ENCODE data around the gene EHMT1. TPM values are rescaled to one million over a fixed set of nuclear protein-coding genes. Genes with fewer than 3 reads are reported as not detected.
A peak's percentile ranks its signal among the peaks of the same experiment; 100 is the strongest.

The EHMT1 gene
- total RNA-seq = 10 to 100 TPM; 66.0 to 70.8 TPM

DNA sequence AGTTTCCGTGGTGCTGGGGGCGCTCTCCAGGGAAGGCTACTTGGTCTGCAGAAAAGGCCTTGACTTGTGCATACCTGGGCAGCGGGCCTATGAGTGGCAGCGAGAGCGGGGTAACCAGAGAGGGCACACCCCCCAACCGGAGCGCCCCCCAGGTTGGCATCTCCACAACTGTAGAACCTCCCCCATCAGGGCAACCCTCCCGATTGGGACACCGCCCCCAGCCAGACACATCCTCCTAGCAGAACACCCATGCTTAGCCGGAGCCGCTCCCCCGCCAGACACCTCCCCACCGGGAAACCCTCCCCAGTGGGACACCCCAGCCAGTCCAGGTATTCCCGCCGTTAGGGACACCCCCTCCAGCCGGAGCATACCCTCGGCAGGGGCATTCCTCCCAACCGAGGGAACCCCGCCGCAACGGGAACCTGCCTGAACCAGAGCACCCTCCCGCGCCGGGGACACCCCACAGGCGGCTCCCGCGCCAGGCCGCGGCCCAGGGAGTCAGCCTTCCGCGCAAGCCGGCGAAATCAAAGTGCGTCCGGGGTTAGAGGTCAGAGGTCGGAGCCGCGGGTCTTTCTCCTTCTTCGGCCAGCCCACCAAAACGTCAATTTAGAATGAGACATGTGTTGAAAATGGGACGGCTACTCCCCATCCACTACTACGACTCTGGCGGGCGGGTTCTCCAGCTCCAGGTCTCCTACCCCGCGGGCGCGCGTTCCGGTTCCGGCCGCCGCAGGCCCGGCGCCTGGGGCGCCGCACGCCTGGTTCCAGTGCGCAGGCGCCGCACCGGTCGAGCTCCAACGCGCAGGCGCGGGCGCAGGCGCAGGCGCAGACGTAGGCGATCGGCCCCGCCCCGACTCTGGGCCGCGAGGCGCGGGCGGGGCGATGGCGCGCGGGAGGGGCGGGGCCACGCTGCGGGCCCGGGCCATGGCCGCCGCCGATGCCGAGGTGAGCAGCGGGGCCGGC, at the start of gene EHMT1:
EHMT1 (plus strand) TSS at position 901 of the 963 bp plus-strand sequence; CDS start at position 925, 24 bp downstream.
- ChIA-PET CTCF (interaction anchor here (1.0 to 1.6 kb wide), 2 partner anchors 37 to 84 kb away, joined by 3 to 4 read pairs; no protein-coding TSS in a partner anchor), POLR2A (interaction anchor here (0.7 to 1.0 kb wide), 4 partner anchors 8 to 27 kb away, joined by 3 to 5 read pairs (median 4); no protein-coding TSS in a partner anchor)
- H3K4me1 Mint-ChIP-seq (ENCODE audit: low read depth) = peaks cover 41% of the 10 kb centered on the region
- H3K27me3 Mint-ChIP-seq = no peaks in the 10 kb centered on the region
- H3K9me3 Mint-ChIP-seq = no peaks in the 10 kb centered on the region
- H3K4me3 Mint-ChIP-seq = peak within 1 kb of the TSS; percentile 85
- peak within 1 kb of the TSS; percentile 87 for H3K27ac Mint-ChIP-seq
- intact Hi-C loops (cut with micrococcal nuclease) = loop anchor here (1.0 kb wide), 3 partner anchors 10 to 28 kb away; partner anchors contain the start of genes ARRDC1 and ZMYND19
- peaks cover 9% of the 10 kb centered on the region for H3K36me3 Mint-ChIP-seq
- DNase-seq = peak; percentile 93

DNA sequence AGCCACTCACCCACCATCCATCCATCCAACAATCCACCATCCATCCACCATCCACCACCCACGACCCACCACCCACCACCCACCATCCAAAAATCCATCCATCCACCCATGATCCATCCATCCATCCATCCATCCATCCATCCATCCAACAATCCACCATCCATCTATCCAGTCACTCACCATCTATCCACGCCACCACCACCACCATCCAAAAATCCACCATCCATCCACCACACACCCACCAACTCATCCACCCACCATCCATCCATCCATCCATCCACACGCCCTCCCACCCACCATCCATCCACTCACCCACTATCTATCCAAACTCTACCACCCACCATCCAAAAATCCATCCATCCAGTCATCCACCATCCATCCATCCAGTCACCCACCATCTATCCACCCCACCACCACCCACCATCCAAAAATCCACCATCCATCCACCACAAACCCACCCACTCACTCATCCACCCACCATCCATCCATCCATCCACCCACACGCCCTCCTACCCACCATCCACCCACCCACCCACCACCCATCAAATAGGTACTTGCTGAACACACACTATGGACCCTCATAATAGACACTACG, 49.1 kb upstream of the EHMT1 start:
- no peaks in the 10 kb centered on the region for H3K27me3 Mint-ChIP-seq
- no peak for DNase-seq
- H3K4me3 Mint-ChIP-seq = no peak overlapping the region
- H3K4me1 Mint-ChIP-seq (ENCODE audit: low read depth) = peaks cover 5% of the 10 kb centered on the region
- H3K36me3 Mint-ChIP-seq = peaks cover 16% of the 10 kb centered on the region
- intact Hi-C loops (cut with micrococcal nuclease) = no loop called here
- ChIA-PET POLR2A (no interaction called here), CTCF (interaction anchor here (1.0 kb wide), 1 partner anchor 10 kb away, joined by 3 read pairs; no protein-coding TSS in a partner anchor)
- no peak overlapping the region for H3K27ac Mint-ChIP-seq
- H3K9me3 Mint-ChIP-seq = no peaks in the 10 kb centered on the region

DNA sequence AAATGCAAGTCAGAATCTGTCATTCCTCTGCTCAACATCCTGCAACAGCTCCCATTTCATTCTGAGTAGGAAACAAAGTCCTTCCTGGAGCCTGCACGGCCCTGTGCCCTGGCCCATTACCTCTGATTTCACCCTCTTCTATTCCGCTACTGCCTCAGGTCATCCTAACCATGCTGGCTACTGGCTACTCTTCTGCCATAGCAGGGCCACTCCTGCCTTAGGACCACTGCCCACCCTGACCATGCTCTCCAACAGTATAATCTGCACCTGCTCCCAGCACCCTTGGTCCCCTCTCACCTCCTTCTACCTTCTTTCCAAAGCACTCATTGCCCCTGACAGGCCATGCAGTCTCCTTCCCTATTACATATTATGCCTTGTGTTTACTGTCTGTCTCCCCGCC, 48.2 kb upstream of the EHMT1 start:
- H3K4me1 Mint-ChIP-seq (ENCODE audit: low read depth) = peaks cover 13% of the 10 kb centered on the region
- CTCF ChIA-PET = interaction anchor here (1.0 kb wide), 1 partner anchor 9 kb away, joined by 3 read pairs; no protein-coding TSS in a partner anchor
- H3K4me3 Mint-ChIP-seq = no peak overlapping the region
- H3K36me3 Mint-ChIP-seq = peaks cover 23% of the 10 kb centered on the region
- intact Hi-C loops (cut with micrococcal nuclease) = no loop called here
- no peaks in the 10 kb centered on the region for H3K9me3 Mint-ChIP-seq
- DNase-seq = no peak
- POLR2A ChIA-PET = no interaction called here
- no peaks in the 10 kb centered on the region for H3K27me3 Mint-ChIP-seq
- no peak overlapping the region for H3K27ac Mint-ChIP-seq

DNA sequence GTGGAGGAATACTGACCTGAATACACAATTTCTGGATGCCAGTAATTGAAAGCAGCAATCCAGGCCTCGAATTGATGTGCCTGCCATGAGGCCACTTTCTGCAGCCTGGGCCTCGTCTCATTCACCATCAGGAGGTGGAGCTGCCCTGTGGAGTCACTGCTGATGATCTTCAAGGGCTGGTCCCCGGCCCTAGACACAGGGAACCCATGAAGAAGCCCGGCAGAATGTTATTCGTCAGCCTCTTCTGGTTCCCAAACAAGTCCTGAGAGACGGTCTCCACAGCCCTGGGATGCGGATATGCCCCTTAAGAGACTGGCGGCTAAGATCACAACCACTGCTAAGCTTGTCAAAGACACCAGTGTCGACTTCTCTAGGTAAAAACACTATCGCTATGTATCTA, 44.6 kb upstream of the EHMT1 start:
- H3K9me3 Mint-ChIP-seq = no peaks in the 10 kb centered on the region
- no peak overlapping the region for H3K27ac Mint-ChIP-seq
- H3K4me3 Mint-ChIP-seq = no peak overlapping the region
- H3K27me3 Mint-ChIP-seq = no peaks in the 10 kb centered on the region
- ChIA-PET CTCF (no interaction called here), POLR2A (interaction anchor here (0.6 to 1.7 kb wide), 2 partner anchors 22 to 145 kb away, joined by 3 to 6 read pairs; partner anchors contain the start of gene MRPL41)
- intact Hi-C loops (cut with micrococcal nuclease) = no loop called here
- H3K36me3 Mint-ChIP-seq = peaks cover 28% of the 10 kb centered on the region
- H3K4me1 Mint-ChIP-seq (ENCODE audit: low read depth) = peaks cover 34% of the 10 kb centered on the region
- no peak for DNase-seq

DNA sequence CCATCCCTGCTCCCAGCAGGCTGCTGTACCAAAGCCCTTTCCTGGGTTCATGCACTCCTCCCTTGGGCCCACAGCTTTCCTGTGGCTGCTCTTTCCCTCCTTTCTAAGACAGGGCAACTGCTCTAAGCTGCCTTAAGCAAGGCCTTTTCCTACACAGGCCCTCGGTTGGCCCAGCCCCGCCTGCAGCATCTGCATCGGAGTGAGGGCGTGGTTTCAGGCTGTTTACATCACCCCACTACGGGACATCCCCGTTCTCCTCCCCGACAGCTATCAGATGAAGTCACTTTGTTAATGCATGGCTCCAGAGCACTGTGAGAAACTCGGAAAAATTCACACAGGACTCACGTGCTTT, 43.5 kb upstream of the EHMT1 start:
- Mint-ChIP-seq H3K4me1 (ENCODE audit: low read depth) (peaks cover 37% of the 10 kb centered on the region), H3K27me3 (no peaks in the 10 kb centered on the region), H3K4me3 (no peak overlapping the region), H3K36me3 (peaks cover 26% of the 10 kb centered on the region), H3K27ac (peak overlapping the region; percentile 63), H3K9me3 (no peaks in the 10 kb centered on the region)
- intact Hi-C loops (cut with micrococcal nuclease) = no loop called here
- POLR2A ChIA-PET = interaction anchor here (1.7 kb wide), 1 partner anchor 23 kb away, joined by 6 read pairs; the partner anchor contains the start of gene MRPL41
- DNase-seq = peak; percentile 50
- CTCF ChIA-PET = interaction anchor here (0.6 kb wide), 1 partner anchor 487 kb away, joined by 3 read pairs; no protein-coding TSS in a partner anchor

DNA sequence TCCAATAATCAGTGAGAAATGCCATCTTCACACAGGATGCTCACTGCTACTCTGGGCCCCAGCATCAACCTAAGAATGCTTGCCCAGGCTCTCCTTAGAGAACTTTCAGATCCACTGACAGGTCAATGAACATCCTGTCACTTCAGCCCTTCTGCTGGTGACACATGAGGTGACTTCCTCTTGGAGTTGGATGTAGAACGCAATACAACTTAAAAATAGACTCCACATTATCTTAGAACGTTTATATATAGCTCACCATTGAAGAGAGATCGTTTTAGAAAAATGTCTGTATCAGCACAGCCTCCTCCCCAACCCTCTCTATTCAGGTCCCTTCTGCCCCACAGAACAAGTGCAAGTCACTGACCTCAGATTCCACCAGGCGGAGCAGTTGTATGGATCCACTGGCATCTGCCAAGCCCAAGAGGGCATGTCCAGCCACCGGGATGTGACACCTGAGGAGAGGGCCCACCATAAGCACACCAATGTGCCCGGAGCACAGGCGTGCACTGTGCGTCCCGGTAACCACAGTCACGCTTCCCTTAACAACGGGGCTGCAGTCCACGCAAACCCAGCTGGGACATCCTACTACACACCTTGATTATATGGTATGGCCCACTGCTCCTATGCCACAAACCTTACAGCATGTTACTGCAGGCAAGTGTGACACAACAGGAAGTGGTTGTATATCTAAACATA, 42.9 kb upstream of the EHMT1 start:
- Mint-ChIP-seq H3K27me3 (no peaks in the 10 kb centered on the region), H3K9me3 (no peaks in the 10 kb centered on the region)

DNA sequence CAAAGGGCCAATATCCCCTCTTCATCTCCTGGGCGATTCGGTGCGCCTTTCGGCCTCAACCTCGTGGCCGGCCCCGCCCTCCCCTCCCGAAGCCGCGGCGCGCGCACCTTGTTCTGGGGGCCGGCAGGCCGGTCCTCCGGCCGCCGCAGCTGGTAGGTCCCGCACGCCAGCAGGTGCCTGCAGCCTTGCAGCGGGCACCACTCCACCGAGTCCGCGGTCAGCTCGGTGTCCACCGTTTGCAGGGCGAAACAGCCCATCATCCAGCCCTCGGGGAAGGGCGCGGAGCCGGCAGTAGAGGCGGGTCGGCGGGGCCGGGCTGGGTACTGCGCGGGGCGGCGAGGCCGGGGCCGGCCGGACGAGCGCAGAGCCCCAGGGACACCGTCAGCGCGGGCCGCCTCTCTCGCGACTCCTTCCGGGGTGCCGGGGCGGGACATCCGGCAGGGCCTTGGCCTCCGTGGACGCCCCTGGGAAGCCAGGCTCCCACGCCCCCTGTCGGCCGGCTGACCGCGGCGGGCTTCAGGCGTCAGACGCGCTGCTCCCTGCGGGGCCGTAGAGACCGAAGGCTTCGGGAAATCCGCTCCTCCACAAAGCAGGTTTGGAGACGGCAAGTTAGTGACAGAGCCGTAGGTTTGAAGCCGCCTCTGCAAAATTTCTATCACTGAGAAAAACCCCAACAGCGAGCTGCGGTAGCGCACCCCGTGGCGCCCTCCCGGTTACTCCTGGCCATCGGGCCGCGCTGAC, 40.1 kb upstream of the EHMT1 start, which contains the start of gene DPH7:
DPH7 (minus strand) TSS at position 408 of the 741 bp plus-strand sequence; CDS start at position 260, 148 bp downstream.
- peak within 1 kb of the TSS; percentile 4 for H3K27ac Mint-ChIP-seq

More for the DNA sequence above, 42.9 kb upstream of the EHMT1 start:
- POLR2A ChIA-PET = interaction anchor here (1.7 kb wide), 1 partner anchor 24 kb away, joined by 6 read pairs; the partner anchor contains the start of gene MRPL41
- DNase-seq = no peak
- CTCF ChIA-PET = interaction anchor here (0.6 kb wide), 1 partner anchor 488 kb away, joined by 3 read pairs; no protein-coding TSS in a partner anchor
- peaks cover 37% of the 10 kb centered on the region for H3K4me1 Mint-ChIP-seq (ENCODE audit: low read depth)
- peaks cover 21% of the 10 kb centered on the region for H3K36me3 Mint-ChIP-seq
- intact Hi-C loops (cut with micrococcal nuclease) = no loop called here
- H3K27ac Mint-ChIP-seq = peak overlapping the region; percentile 63
- no peak overlapping the region for H3K4me3 Mint-ChIP-seq

DNA sequence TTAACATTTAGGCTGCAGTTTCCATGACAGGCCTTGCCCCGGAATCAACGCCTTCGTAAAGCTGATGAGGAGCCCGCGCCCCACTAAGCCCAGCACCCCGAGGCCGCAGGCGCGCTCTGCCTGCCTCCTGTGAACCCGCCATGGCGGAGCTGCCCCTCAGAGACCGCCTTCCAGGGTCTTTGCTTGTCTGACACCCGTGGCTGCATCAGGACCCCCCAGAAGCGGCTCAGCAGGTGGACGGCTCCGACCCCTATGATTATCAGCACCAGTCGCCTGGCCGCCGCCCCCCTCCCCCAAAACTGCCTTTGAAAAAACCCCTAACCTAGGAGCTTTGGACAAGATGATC, 39.6 kb upstream of the EHMT1 start:
- intact Hi-C loops (cut with micrococcal nuclease) = loop anchor here (1.0 kb wide), 1 partner anchor 26 kb away; the partner anchor contains the start of gene ARRDC1
- Mint-ChIP-seq H3K27ac (no peak overlapping the region), H3K4me3 (peak overlapping the region; percentile 71), H3K4me1 (ENCODE audit: low read depth) (peaks cover 37% of the 10 kb centered on the region), H3K27me3 (no peaks in the 10 kb centered on the region), H3K9me3 (no peaks in the 10 kb centered on the region), H3K36me3 (peaks cover 23% of the 10 kb centered on the region)
- DNase-seq = no peak
- POLR2A ChIA-PET = interaction anchor here (1.3 to 1.4 kb wide), 3 partner anchors 9 to 27 kb away, joined by 3 to 9 read pairs (median 4); partner anchors contain the start of genes MRPL41 and ZMYND19
- CTCF ChIA-PET = interaction anchor here (0.8 to 3.1 kb wide), 7 partner anchors 9 to 40 kb away, joined by 3 to 23 read pairs (median 4); partner anchors contain the start of genes ARRDC1, MRPL41 and ZMYND19

More for the DNA sequence above, 40.1 kb upstream of the EHMT1 start, which contains the start of gene DPH7:
- Mint-ChIP-seq H3K4me1 (ENCODE audit: low read depth) (peaks cover 37% of the 10 kb centered on the region), H3K9me3 (no peaks in the 10 kb centered on the region), H3K4me3 (peak within 1 kb of the TSS; percentile 71), H3K27me3 (no peaks in the 10 kb centered on the region), H3K36me3 (peaks cover 23% of the 10 kb centered on the region)
- intact Hi-C loops (cut with micrococcal nuclease) = loop anchor here (1.0 kb wide), 1 partner anchor 27 kb away; the partner anchor contains the start of gene ARRDC1
- CTCF ChIA-PET = interaction anchor here (0.8 to 3.1 kb wide), 8 partner anchors 10 to 41 kb away, joined by 3 to 23 read pairs (median 4); partner anchors contain the start of genes ARRDC1, MRPL41 and ZMYND19
- POLR2A ChIA-PET = interaction anchor here (1.0 to 1.4 kb wide), 4 partner anchors 10 to 27 kb away, joined by 3 to 9 read pairs (median 4); partner anchors contain the start of genes MRPL41 and ZMYND19
- peak; percentile 96 for DNase-seq

DNA sequence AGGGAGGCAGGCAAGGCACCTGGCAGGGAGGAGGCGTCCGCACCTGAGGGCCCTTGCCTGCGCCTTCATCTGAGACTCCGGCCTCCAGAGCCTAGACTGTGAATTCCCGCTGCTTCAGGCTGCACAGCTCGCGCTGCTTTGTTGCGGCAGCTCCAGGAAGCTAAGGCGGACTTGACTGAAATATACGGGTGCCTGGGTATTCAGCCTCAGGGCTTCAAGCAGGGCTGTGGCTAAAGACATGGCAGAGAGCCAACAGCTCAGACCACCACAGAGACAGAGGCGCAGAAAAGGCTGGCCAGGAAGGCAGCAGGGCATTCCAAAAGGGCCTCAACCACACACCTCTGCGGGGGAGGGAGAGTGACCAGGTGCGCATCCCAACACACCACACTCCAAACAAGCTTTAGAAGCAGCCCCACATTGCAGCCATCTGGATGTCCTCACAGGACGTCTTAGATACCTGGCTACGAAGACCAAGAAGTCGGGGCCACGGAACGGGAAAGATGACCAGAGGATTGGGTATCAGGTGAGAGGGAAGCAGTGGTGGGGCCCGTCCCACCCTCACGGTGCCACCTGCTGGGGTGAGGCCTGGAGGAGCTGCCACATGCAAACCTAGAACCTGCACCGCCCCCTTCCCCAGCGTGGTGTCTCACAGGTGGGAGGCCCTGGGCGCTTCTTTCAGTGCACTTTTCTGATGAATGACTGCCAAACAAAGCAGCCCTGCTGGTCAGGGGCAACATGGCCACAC, 38.4 kb upstream of the EHMT1 start:
- no peak overlapping the region for H3K27ac Mint-ChIP-seq
- no peak overlapping the region for H3K4me3 Mint-ChIP-seq
- H3K36me3 Mint-ChIP-seq = peaks cover 19% of the 10 kb centered on the region
- H3K27me3 Mint-ChIP-seq = no peaks in the 10 kb centered on the region
- peaks cover 30% of the 10 kb centered on the region for H3K4me1 Mint-ChIP-seq (ENCODE audit: low read depth)
- no peaks in the 10 kb centered on the region for H3K9me3 Mint-ChIP-seq
- DNase-seq = no peak
- ChIA-PET POLR2A (interaction anchor here (1.3 to 1.4 kb wide), 2 partner anchors 10 to 28 kb away, joined by 4 to 9 read pairs; partner anchors contain the start of genes MRPL41 and ZMYND19), CTCF (interaction anchor here (0.9 to 3.1 kb wide), 6 partner anchors 8 to 39 kb away, joined by 3 to 23 read pairs (median 4); partner anchors contain the start of genes EHMT1, MRPL41 and ZMYND19)
- intact Hi-C loops (cut with micrococcal nuclease) = no loop called here

DNA sequence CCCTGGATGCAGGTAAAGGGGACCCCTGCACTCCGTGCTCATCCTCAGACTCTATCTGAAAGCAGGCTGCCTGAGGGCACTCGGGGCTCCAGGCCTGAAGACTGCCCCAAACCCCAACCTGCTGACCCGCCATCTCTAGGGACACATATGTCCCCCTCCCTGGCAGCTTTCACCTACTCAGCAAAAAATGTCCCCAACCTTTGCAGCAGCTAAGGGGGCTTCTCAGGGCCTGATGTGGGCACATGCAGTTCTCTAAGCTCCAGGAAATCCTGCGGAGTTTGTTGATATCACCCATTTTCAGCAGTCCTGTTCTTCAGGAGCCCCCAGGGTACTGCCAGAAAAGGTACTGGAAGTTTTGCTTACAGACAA, 37.9 kb upstream of the EHMT1 start:
- Mint-ChIP-seq H3K9me3 (no peaks in the 10 kb centered on the region), H3K27ac (no peak overlapping the region), H3K36me3 (peaks cover 15% of the 10 kb centered on the region), H3K27me3 (no peaks in the 10 kb centered on the region), H3K4me3 (no peak overlapping the region), H3K4me1 (ENCODE audit: low read depth) (peaks cover 25% of the 10 kb centered on the region)
- DNase-seq = no peak
- POLR2A ChIA-PET = no interaction called here
- CTCF ChIA-PET = interaction anchor here (1.0 to 2.3 kb wide), 4 partner anchors 10 to 38 kb away, joined by 3 to 5 read pairs (median 4); partner anchors contain the start of genes EHMT1 and MRPL41
- intact Hi-C loops (cut with micrococcal nuclease) = no loop called here
